WI38 (cell line): Measurements from ENCODE around the gene CACNG4.

ENCODE experiments used
- H3K4me3 ChIP-seq: 2 replicates; pipeline ENCODE4 v1.5.1; 2011; ENCODE audit warnings: low read depth, mild to moderate bottlenecking, control low read depth, low read length
- TF ChIP-seq, protein P1 (sequence below): IDR thresholded peaks from 2 replicates; pipeline ENCODE4 v1.5.1; 2012; ENCODE audit warnings: low read depth, mild to moderate bottlenecking, control low read depth, low read length

Gene CACNG4

DNA sequence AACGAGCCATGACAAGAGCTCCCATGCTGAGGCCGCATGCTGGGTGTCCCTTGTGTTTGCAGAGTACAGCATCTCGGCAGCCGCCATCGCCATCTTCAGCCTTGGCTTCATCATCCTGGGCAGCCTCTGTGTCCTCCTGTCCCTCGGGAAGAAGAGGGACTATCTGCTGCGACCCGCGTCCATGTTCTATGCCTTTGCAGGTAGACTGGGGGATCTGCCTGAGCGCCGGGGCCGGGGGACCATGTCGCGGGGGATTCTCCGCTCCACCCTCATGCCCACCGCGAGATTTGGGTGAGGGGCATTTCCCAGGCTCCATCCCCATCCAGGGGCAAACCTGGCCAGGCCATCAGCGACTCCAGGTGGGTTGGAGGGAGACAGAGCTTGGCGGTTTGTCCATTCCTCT is 90.5 kb downstream of the CACNG4 start:
- no peak overlapping the region for H3K4me3 ChIP-seq
- TF ChIP-seq, protein P1, sequence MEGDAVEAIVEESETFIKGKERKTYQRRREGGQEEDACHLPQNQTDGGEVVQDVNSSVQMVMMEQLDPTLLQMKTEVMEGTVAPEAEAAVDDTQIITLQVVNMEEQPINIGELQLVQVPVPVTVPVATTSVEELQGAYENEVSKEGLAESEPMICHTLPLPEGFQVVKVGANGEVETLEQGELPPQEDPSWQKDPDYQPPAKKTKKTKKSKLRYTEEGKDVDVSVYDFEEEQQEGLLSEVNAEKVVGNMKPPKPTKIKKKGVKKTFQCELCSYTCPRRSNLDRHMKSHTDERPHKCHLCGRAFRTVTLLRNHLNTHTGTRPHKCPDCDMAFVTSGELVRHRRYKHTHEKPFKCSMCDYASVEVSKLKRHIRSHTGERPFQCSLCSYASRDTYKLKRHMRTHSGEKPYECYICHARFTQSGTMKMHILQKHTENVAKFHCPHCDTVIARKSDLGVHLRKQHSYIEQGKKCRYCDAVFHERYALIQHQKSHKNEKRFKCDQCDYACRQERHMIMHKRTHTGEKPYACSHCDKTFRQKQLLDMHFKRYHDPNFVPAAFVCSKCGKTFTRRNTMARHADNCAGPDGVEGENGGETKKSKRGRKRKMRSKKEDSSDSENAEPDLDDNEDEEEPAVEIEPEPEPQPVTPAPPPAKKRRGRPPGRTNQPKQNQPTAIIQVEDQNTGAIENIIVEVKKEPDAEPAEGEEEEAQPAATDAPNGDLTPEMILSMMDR, result no peak

GRCh38 chr17:67055811-67056745 is 91.6 kb downstream of the CACNG4 start:
- no peak overlapping the region for H3K4me3 ChIP-seq
- TF ChIP-seq, protein P1, result no peak

DNA sequence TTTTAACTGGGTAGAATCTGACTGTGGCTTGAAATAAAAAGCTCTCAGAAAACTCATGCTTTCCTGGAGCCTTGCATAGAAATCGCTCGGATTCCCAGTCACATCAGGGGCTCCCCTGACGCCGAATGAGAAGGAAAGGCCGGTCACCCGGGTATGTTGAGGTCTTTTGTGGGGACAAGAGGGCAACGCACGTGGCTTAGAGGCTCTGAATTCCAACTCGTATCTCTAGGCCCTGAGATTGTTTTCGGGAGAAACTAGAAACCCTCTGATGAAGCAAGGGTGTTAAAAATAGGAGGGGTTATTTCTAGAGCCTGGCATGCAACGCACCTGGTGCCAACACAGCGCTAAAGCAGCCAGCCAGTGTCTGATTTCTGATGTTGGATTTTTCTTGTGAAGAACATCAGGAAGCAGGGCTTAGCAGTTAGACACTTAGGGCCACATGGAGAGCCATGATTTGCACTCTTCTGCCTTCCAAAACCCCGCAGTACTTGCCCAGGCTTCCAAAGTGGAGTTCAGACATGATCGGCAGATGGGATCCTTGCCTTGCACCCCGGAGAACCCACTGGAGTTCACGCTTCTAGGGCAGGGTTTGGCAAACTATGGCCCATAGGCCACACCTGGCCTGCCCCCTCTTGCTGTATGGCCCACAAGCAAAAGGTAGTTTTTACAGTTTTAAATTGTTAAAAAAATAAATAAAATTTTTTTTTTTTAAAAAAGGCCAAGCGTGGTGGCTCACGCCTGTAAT is 92.4 kb downstream of the CACNG4 start:
- H3K4me3 ChIP-seq, result no peak overlapping the region

DNA sequence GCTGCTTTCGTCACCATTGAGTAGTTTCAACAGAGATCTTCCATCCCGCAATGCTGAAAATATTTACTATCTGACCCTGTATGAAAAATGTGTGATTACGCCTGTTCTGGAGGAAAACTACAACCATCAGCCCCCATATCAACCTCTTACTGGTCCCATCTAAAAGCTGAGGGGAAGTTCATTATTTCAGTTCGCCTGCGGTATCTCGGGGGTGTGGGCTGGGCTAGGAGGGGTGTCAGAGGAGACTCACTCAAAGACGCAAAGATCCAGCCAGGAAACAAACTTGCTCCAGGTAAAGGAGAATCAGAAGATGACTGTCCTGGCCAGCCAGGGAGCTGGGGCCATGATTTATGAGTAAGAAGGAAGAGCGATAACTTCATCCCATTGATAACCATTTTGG is 93.5 kb downstream of the CACNG4 start:
- TF ChIP-seq, protein P1, result no peak
- no peak overlapping the region for H3K4me3 ChIP-seq

More for the DNA sequence above, 92.4 kb downstream of the CACNG4 start:
- TF ChIP-seq, protein P1, result no peak

DNA sequence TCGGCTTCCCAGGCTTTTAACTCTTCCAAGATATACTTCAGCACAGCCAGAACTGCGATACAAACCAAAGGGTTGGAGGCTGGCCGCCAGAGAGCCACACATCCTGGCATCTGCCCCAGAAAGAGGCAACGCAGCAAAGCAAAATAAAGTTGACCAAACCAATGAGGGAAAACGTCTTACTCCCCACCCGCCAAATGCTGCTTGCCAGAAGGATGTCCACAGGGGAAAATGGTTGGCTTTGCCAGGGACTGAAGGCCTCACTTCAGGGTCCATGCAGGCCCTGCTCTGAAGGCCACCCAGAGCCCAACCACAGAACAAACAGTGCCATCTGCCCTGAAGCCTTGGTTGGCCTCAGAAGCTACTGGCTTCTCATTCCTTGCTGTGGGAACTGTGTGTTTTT is 94.9 kb downstream of the CACNG4 start:
- TF ChIP-seq, protein P1, result no peak
- H3K4me3 ChIP-seq, result no peak overlapping the region

DNA sequence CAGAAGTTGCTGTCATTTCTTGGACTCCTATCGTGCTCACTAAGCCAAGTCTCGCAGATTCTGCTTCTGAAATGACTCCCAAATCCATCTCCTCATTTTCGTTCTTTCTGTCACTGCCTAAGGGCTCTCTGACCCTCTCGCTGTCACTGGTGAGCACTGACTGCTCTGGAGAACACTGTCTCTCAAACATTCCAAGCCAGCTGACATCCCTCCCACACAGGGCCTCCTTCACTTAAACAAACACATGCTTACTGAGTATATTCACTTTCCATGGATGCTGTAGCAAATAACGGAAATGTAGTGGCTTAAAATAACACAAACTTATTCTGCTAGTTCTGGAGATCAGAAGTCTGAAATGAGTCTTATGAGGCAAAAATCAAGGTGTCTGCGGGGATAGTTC is 98.6 kb downstream of the CACNG4 start:
- H3K4me3 ChIP-seq, result no peak overlapping the region
- TF ChIP-seq, protein P1, result no peak

DNA sequence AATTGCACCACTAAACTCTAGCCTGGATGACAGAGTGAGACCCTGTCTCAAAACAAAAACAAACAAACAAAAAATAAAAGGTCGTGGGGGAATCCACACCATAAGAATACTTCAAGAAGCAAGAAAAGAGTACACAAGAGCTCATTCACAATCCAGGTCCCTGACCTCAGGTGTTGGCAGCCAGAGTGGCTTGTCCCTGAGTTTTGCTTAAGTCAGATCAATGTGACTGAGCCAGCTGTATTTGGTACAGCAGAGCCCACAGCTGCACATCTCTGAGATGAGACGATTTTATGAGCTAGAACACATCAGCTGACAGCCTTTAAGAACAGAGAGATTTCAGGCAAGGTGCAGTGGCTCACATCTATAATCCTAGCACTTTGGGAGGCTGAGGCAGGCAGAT is 102.2 kb downstream of the CACNG4 start:
- H3K4me3 ChIP-seq, result no peak overlapping the region

More for the DNA sequence above, 102.2 kb downstream of the CACNG4 start:
- TF ChIP-seq, protein P1, result no peak
